Endothelial cell of umbilical vein (primary cell): Measurements from ENCODE around the gene CD320.

ENCODE experiments used
- CTCF ChIP-seq, 2 donors: IDR thresholded peaks; 1 replicate in 1 of 2; 2 replicates in 1 of 2; pipeline ENCODE4 v1.5.1; 2011; ENCODE audit warnings: low read length in 2 of 2, mild to moderate bottlenecking in 2 of 2, moderate library complexity in 2 of 2, control low read depth in 1 of 2, inconsistent platforms in 1 of 2, low read depth in 1 of 2; ENCODE audit not compliant: insufficient read depth in 1 of 2; ENCODE audit errors: extremely low read depth in 1 of 2
- EZH2 ChIP-seq: IDR thresholded peaks from 2 replicates; pipeline ENCODE4 v1.6.1; 2012; ENCODE audit warnings: borderline replicate concordance, low read depth, mild to moderate bottlenecking, moderate library complexity, low read length, inconsistent platforms; ENCODE audit not compliant: severe bottlenecking
- FOS ChIP-seq: IDR thresholded peaks from 2 replicates; pipeline ENCODE4 v1.6.1; 2011; ENCODE audit warnings: mild to moderate bottlenecking, low read length, moderate library complexity, borderline replicate concordance; ENCODE audit not compliant: insufficient read depth
- POLR2A ChIP-seq: IDR thresholded peaks from 2 replicates; pipeline ENCODE4 v1.6.1; 2012; ENCODE audit warnings: low read depth, mild to moderate bottlenecking, control low read depth, low read length
- POLR2AphosphoS5 ChIP-seq: IDR thresholded peaks from 2 replicates; pipeline ENCODE4 v1.6.1; 2012; ENCODE audit warnings: low read depth, mild to moderate bottlenecking, control low read depth, low read length, moderate library complexity; ENCODE audit not compliant: insufficient read depth

- no peak for TF ChIP-seq POLR2A
- TF ChIP-seq CTCF (IDR thresholded peaks at IDR 0.05; ENCODE audit: extremely low read depth in 1 of 2, insufficient read depth in 1 of 2, low read depth in 1 of 2, low read length in 2 of 2), result no peak
- TF ChIP-seq FOS, result no peak
- no peak for TF ChIP-seq POLR2AphosphoS5
- no peak for TF ChIP-seq EZH2
Observed at GRCh38 chr19:8331263-8331845, 23.2 kb upstream of the CD320 start.
